HG02884 (cell line): ENCODE results near the gene NANOGP8.
"Not testable (repeated sequence)": the region's sequence is repeated elsewhere in the genome, so short reads cannot be mapped to it uniquely, and the experiment has no call there.

Experiments
- ATAC-seq: cut with Tn5 transposase; IDR thresholded peaks from one replicate; pipeline ENCODE4 v1.9.1; 2021; ENCODE audit warnings: mild to moderate bottlenecking, moderate library complexity; ENCODE audit not compliant: unreplicated experiment

The NANOGP8 gene

GRCh38 chr15:35095941-35096340, 10.8 kb upstream of the NANOGP8 start:
- no peak for ATAC-seq

- ATAC-seq, result no peak
These were observed 7.8 kb upstream of the NANOGP8 start for GRCh38 chr15:35092846-35093245.

- ATAC-seq, result no peak
These were observed 7.2 kb upstream of the NANOGP8 start for GRCh38 chr15:35092311-35092710.

GRCh38 chr15:35090104-35090807, 5.2 kb upstream of the NANOGP8 start:
- no peak for ATAC-seq

GRCh38 chr15:35089551-35089950, 4.5 kb upstream of the NANOGP8 start:
- no peak for ATAC-seq

- no peak for ATAC-seq
These were observed 3.2 kb upstream of the NANOGP8 start for GRCh38 chr15:35088329-35088728.

GRCh38 chr15:35087759-35088158, 2.7 kb upstream of the NANOGP8 start:
- ATAC-seq, result no peak

GRCh38 chr15:35082371-35083348, 2.4 kb downstream of the NANOGP8 start:
- ATAC-seq, result not testable (repeated sequence)

GRCh38 chr15:35081626-35082365, 3.3 kb downstream of the NANOGP8 start:
- not testable (repeated sequence) for ATAC-seq

- no peak for ATAC-seq
These were observed 4.9 kb downstream of the NANOGP8 start for GRCh38 chr15:35080226-35080625.

GRCh38 chr15:35078221-35078915, 6.7 kb downstream of the NANOGP8 start:
- ATAC-seq, result no peak

GRCh38 chr15:35071106-35071505, 14.0 kb downstream of the NANOGP8 start:
- no peak for ATAC-seq

- no peak for ATAC-seq
These were observed 16.1 kb downstream of the NANOGP8 start for GRCh38 chr15:35068846-35069475.

GRCh38 chr15:35067496-35068347, 17.4 kb downstream of the NANOGP8 start:
- no peak for ATAC-seq

GRCh38 chr15:35066094-35066493, 19.0 kb downstream of the NANOGP8 start:
- ATAC-seq, result no peak

- ATAC-seq, result no peak
These were observed 20.4 kb downstream of the NANOGP8 start for GRCh38 chr15:35064576-35065190.

- no peak for ATAC-seq
These were observed 22.4 kb downstream of the NANOGP8 start for GRCh38 chr15:35062738-35063099.

GRCh38 chr15:35061825-35062737, 23.0 kb downstream of the NANOGP8 start:
- ATAC-seq, result peak; percentile 53
